HL-60/S4 treated with retinoic acid at 250 ng/mL for 4 days and 3 days (cell line): Measurements from ENCODE around the gene C1QL2.

ENCODE experiments used
- in situ Hi-C: fragments of 300-500 bp; cut with MboI; formaldehyde crosslinking; loops from 2 replicates; pipeline ENCODE4 v1.7.0; 2022; ENCODE audit warnings: low sequenced_read_pairs

Gene C1QL2

DNA sequence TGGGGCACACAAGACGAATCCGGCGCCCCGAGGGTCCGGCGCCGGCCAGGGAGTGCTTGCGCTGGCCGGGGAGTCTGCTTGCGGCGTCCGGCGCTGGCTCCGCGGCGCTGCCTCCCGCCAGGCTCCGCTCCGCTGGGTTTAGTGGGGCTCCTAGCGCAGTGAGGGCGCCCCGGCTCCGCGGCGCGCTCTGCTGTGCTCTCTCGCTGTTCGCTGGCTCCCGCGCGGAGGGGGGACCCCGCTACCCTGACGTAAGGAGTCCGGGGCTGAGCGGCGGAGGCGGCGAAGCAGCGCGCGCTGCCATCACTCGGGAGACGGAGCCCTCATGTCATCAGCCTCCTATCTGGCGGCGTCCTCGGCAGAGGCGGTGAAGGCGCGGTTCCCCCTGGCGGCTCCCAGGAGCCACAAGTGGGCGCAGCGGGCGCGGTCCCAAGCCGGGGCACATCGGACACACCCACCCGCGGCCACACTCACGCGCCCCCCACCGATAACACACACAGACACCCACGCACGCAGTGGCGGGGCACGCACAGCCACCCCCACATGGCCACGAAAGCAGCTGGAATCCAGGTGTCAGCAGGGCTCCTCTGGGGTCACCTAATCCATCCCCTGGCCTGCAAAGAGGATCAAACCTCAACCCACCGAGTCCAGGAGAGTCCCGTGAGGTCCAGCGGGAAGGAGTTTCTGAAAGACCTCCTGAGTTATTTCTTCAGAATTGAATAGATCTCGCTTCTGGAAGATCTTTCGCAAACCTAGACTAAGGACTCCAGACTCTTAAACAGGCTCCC is at the start of gene C1QL2:
TSS of gene C1QL2 (minus strand) at position 189 of the 785 bp plus-strand sequence. CDS start 482 bp downstream, outside the sequence.
- in situ Hi-C loops, result no loop called here

DNA sequence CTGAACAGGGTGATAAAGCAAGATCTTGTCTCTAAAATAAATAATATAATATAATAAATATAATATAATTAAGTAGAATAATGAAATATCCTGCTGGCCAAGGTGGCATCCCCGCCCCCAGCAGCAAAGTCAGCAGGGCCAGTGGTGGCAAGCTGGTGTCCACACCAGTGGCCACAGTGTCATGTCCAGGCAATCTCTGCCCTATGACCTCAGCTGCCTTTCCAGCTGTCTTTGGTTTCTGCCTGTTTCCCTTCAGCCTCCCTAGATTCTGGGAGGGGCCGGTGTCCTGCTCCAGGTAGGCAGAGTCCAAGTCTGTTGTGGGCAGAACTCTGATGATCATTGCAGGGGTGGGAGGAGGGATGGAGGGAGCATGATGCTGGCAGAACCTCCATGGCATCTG is 48.9 kb upstream of the C1QL2 start:
- in situ Hi-C loops, result no loop called here

DNA sequence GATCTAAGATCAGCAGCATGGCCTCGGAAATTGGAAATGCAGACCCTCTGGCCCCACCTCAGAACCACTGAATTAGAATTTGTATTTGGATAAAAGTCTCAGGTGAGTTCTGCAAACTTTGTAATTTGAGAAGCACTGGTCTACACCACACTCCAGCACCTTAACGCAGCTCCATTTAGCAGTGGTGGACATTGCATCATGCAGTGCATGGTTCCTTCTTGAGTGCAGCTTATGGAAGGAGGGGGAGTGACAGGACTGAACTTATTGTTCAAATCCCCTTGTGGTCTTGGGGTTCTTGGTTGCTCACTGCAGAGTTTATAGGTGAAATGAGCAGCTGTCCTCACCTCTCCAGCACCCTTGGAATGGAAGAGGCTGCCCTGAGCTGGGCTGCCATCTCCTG is 47.6 kb upstream of the C1QL2 start:
- in situ Hi-C loops, result no loop called here

DNA sequence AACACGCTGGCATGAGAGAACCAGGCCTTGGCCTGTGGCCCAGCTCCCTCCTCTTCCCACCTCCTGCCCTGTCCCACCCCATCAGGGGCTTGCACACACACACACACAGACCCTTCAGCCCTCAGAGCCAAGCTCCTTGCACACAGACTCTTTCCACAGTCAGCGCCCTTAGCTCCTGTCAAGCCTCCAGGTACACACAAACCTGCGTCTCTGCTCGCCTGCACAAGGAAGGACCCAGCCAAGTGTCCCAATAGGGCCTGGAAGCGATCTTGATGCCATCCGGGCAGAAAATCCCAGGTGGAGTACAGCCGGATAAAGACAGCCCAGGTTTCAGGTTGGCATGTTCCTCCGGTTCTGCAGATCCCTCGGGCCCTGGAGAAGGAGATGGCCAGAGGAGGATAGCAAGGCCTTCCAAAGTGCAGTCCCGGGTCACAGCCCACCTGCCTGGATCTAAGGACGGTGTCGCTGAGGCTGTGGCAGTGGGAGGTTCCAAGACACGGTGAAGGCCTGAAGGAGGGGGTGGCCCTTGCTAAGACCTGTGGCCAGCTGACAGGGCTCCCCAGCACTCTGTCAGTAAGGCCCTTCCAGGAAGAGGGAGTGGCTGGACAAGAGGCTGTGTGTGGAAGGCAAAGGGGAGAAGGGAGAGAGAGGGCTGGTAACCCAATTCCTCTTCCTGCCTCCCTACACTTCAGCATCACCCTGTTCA is 46.6 kb upstream of the C1QL2 start:
- in situ Hi-C loops, result no loop called here

DNA sequence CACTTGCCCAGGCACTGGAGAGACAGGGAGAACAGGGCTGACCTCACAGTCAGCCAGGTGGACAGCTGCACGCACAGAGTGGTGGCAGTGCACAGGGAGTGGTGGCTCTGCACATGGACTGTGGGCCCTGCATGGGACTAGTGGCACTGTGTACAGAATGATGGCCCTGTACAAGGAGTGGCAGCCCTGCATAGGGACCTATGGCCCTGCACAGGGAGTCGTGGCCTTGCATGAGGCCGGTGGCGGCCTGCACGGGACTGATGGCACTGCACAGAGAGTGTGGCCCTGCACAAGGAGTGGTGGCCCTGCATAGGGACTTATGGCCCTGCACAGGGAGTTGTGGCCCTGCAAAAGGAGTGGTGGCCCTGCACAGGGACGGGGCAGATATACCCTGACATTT is 46.0 kb upstream of the C1QL2 start:
- in situ Hi-C loops, result no loop called here

DNA sequence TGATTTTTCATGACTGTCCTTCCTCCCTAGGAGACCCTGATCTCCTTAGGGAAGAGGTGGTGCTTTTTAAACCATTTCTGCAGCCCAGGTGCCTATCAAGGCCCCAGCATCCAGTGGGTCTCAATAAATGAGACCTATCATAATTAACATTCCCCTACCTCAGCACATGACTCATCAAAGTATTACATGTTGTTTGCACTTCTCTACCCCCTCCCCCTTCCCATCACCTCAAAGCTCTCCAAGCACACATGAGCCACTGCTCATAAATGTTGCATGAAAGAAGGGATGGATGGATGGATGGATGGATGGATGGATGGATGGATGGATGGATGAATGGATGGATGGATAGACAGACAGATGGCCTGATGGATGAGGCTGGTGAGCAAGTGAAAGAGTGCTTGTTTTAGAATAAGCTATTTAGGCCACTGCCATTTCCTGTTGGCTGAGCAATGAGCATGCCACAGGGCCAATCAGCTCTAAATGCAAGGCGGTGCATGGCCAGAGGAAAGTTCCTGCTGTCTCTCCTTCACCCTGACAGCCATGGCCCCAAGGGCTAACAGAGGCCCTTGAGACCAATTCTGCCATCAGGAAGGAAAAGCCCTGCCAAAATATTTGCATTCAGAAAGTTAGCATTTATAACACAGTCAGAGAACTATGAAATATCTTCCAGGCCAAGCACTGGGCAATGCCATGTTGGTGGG is 44.2 kb upstream of the C1QL2 start:
- in situ Hi-C loops, result no loop called here

DNA sequence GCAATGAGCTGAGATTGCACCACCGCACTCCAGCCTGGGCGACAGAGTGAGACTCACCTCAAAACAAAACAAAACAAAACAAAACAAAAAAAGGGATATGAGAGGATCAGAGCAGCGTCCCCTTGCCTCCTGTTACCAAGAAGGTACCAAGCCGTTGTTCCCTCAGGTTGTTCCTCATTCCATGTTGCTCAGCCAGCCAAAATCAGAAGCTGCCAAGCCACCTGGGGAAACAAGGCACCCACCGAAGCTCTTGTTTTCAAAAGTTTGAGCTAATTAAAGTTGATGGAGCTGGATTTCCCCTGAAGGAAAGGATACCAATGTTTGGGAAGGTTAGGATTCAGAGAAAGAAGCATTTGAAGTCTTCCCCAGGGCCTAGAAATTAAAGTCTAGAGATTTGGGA is 43.3 kb upstream of the C1QL2 start:
- in situ Hi-C loops, result no loop called here

DNA sequence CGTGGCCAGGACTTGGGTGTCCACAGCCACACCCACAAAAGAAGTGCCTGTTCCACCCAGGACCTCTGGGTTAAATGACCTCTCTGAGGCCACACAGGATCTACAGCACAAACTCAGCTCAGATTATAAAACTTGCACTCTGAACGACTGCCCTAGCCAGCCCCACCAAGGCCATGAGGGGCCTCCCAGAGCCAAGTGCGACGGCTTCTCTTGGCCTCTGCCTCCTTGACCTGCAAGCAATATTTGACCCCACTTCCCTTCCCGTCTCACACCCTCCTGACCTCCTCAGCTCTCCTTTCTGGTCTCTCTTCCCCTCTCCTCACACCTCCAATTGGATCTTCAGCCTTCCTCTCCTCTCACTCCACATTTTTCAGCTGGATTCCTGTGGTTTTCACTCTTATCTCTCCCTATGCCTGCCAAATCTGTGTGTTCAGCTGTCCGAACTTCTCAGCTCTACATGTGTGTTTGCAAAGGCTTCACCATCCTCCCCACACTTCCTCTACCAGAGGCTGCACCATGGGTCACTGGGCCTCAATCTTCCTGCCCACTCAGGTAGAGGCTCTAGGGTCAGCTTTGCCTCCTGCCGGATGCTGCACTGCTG is 39.8 kb upstream of the C1QL2 start:
- in situ Hi-C loops, result loop anchor here (25.0 kb wide), 1 partner anchor 311 kb away; no protein-coding TSS in a partner anchor

DNA sequence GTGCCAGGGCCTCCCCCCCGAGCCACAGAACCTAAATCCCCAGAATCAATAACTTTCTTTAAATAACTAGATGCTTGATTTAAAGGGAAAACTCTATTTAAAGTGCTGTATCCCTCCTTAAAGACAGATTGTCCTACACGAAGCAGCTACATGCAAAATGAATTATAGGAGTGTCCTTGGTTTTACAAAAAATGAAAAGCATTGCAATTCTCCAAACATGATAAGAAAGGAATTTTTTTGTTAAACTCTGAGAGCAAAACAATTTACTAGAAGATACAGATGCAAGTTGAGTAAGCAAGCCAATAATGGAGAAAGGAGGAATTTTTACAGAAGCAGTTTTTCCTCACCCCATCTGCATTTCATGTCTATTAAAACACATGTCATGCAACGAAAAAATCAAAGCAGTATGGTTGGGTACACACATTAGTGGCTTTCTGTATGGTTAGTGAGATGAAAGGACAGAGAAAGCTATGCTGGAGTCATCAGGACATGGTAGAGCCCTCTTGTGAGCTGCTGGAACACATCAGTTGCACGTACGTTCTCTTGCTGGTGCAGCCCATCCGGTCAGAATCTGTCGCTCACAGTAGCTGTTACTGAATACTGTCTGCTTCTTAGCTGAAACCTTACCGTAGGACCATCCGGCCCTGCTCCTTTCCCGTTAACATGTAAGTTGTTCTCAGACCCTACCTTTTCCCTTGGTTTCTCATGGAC is 39.1 kb upstream of the C1QL2 start:
- in situ Hi-C loops, result loop anchor here (25.0 kb wide), 1 partner anchor 310 kb away; no protein-coding TSS in a partner anchor

DNA sequence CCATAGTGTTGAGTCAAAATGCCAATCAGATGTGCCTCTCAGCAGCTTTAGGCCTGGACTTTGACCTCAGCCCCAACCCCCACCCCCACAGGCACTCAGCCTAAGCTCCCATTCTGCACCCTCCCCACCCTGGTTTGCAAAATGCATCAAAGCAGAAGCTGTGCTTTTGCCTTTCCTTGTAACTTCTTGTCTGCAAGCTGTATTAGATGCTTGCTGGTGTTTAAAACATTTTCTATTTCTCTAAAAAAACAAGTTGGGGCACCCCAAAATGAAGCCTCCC is 38.5 kb upstream of the C1QL2 start:
- in situ Hi-C loops, result loop anchor here (25.0 kb wide), 1 partner anchor 310 kb away; no protein-coding TSS in a partner anchor

DNA sequence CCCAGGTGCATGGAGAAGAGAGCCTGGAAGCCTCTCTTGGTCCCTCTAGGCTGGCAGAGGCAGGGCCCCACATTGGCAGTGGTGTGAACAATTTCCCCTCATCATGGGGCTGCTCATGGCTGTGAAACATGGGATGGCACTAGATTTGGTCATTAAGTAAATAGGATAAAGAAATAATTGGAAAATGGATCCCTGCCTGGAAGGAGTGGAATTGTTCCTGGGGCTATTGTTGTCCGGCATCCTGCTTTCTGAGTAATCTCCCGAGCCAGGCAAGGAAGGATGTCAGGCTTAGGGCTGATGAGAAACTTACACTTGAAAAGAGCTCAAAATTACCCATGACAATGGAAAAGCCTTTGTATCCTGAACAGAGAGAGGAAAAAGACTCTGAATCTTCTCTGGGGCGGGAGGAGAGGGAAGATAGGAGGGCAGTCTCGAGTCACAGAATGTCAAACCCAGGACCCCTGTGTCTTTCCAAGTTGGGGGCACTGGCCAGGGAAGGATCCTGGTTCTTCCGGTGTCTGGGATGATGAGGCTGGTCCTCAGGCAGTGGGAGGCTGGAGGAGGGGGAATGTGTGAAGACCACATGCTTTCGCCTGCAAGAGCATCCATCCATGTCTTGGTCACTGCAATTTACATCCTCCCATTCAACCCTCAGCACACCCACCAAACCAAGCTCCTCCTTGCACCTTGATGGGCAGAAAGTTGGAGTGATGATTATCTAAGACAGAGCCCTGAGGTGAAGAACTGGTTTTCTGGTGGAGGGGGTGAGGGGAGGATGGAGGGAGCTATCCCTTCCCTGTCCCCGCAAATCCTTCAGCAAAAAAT is 38.0 kb upstream of the C1QL2 start:
- in situ Hi-C loops, result loop anchor here (25.0 kb wide), 1 partner anchor 309 kb away; no protein-coding TSS in a partner anchor

DNA sequence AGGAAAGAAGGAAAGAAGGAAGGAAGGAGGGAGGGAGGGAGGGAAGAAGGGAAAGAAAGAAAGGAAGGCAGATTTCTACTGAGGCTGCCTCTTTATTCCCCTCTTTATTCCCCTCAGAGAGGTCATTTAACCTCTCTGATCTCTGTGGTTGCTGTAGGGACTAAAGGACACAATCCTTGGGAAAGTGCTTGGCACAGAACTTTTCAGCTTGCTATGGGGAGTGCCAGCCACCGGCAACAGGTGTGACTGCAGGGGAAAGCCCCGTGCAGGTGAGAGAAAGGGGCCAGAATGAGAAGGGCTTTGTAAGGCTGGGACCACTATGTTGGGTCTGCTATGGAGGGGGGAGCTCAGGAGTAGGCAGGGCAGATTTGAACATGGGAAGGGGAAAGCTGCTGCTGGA is 37.3 kb upstream of the C1QL2 start:
- in situ Hi-C loops, result loop anchor here (25.0 kb wide), 1 partner anchor 309 kb away; no protein-coding TSS in a partner anchor

DNA sequence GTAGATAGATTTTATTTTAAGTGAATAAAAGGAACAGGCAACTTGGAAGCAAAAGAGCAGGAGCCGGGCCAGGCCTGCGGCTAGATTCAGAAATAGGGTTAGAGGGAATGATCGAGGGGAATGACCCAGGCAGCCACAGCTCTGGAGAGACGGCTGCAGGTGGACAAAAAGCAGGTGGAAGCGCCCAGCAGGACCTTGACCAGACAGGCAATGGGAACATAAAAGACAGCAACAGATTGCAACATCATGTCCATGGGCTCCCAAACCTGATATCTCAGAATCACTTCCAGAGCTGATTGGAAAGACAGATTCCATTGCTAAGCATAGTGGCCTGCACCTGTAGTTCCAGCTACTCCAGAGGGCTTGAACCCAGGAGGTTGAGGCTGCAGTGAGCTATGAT is 36.5 kb upstream of the C1QL2 start:
- in situ Hi-C loops, result loop anchor here (25.0 kb wide), 1 partner anchor 308 kb away; no protein-coding TSS in a partner anchor

DNA sequence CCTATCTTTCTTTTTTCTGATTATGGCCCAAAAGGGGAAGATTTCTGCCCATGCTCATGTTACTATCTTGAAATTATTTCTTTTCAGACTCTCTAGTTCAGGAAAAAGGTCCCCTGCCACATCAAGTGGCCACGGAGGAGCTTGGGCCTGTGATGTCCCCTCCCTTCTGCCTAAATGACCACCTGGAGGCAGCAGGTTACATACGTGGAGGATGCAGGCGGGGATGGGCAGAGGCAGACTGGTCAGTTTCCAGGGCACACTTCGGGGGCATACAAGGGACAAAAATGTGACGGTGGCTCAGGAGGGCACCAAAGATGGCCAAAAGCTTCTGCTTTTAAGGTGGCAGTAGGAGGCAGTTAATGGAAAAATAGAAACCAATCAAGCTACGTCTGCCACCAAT is 34.3 kb upstream of the C1QL2 start:
- in situ Hi-C loops, result loop anchor here (25.0 kb wide), 1 partner anchor 306 kb away; no protein-coding TSS in a partner anchor

DNA sequence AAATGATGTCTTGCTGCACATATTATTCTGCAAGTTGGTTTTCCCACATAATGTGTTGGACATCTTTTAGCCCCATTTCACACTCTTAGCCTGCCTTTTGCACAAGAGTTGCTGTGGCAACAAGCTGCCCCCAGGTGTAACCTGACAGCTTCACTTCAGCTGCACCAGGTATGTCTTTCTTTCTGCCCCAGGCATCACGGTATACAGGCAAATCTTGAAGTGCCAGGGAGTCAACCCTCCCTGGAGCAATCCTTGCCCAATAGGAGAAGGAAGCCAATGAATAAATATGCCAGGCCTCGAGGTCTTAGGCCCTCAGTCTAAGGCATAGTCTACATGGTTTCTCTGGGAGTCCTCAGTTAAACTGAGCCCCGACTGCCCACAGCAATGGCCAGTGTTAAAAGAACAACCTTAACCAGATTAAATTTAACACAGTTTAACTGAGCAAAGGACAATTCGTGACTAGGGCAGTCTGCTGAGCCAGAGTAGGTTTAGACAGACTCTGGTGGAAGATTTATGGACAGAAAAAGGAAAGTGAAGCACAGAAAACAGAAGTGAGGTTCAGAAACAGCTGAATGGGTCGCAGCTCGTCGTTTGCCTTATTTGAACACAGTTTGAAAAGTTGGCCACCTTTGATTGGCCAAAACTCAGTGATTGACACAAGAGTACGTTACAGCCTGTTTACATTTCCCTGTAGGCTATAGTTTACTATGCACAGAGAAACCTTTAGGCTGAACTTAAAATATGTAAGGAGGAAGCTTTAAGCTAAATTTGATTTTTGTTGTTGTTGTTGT is 32.0 kb upstream of the C1QL2 start:
- in situ Hi-C loops, result loop anchor here (25.0 kb wide), 1 partner anchor 303 kb away; no protein-coding TSS in a partner anchor

DNA sequence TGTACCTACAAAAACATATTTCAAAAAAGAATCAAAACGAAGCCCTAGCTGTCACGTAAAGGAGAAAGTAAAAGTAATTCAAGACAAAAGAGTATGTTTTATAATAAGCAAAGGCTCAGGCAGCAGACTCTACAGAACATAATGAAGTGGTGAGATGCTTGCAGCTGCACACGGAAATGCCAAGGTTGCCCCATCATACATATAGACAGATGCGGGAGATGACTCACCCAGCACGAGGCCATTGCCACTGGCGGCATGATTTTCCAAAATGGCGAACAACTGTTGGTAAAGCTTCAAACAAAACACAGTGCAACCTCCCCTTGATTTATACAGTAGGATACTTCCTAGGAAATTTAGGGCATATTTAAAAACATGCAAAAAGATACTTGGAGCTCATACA is 26.0 kb upstream of the C1QL2 start:
- in situ Hi-C loops, result loop anchor here (25.0 kb wide), 1 partner anchor 297 kb away; no protein-coding TSS in a partner anchor

DNA sequence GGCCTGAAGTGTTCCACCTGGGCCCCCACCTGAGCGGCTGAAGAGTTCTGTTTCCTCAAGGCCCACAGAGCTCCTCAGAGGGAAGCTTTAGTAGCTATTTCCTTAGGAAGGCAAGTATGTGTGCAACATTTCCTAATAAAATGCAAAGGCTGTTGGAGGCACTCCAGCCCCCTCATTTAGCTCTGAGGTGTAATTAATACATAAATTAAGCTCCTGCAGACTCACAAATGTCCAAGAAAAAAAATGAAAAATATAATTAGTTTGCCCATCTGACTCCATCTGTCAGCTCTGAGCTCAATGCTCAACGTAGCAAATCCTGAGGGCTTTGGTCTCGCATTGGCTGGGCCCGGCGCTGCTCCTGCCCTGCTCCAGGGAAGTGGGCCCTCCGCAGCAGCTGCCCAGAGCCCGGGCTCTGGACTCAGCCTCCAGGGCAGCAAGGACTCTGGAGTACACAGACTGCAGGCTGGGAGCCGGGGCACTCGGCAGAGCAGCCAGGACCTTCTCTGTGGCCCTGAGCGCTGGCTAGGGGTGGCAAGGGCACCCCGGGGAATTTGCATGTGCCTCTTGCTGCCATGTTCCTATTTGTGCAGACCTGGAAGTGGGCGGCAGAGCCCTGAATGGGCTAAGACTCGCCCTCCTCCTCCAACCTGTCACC is 23.4 kb upstream of the C1QL2 start:
- in situ Hi-C loops, result loop anchor here (25.0 kb wide), 1 partner anchor 295 kb away; no protein-coding TSS in a partner anchor

DNA sequence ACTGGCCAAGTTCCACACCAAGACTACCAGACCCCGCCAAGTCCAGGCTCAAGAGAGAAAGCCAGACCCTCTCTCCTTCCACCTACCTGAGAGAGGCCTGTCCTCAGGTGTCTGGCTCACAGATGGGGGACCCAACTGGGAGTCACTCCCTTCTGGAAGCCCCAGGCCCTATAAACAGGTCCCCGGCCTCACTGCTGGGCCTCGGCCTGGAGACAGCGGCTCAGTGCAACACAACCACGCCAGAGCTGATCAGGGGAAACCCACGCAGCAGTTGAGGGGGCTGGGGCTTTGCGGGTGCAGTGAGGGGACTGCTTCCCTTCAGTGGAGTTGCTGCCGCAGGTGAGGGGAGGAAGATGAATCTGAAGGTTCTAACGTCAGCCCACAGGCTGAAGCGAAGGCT is 22.8 kb upstream of the C1QL2 start:
- in situ Hi-C loops, result loop anchor here (25.0 kb wide), 1 partner anchor 294 kb away; no protein-coding TSS in a partner anchor
